GM19455 (cell line): ENCODE results near the gene UCMA.
"Not testable (repeated sequence)": the region's sequence is repeated elsewhere in the genome, so short reads cannot be mapped to it uniquely, and the experiment has no call there.

Source experiments
- ATAC-seq: cut with Tn5 transposase; IDR thresholded peaks from one replicate; pipeline ENCODE4 v1.9.1; 2021; ENCODE audit not compliant: unreplicated experiment

Gene UCMA

GRCh38 chr10:13234736-13235135 is 562 bp upstream of the UCMA start:
- not testable (repeated sequence) for ATAC-seq

- ATAC-seq: no peak
Observed at GRCh38 chr10:13233358-13233757, 816 bp downstream of the UCMA start.

- no peak for ATAC-seq
Observed at GRCh38 chr10:13231808-13232207, 2.4 kb downstream of the UCMA start.

GRCh38 chr10:13231190-13231589 is 3.0 kb downstream of the UCMA start:
- ATAC-seq: no peak

- no peak for ATAC-seq
Observed at GRCh38 chr10:13227031-13227430, 7.1 kb downstream of the UCMA start.

GRCh38 chr10:13225601-13226000 is 8.6 kb downstream of the UCMA start:
- ATAC-seq: no peak

- ATAC-seq: no peak
Observed at GRCh38 chr10:13224210-13224995, 9.8 kb downstream of the UCMA start.

GRCh38 chr10:13223241-13223640 is 10.9 kb downstream of the UCMA start:
- ATAC-seq: no peak

- ATAC-seq: no peak
Observed at GRCh38 chr10:13222566-13222965, 11.6 kb downstream of the UCMA start.

GRCh38 chr10:13222151-13222550 is 12.0 kb downstream of the UCMA start:
- ATAC-seq: no peak

- ATAC-seq: no peak
Observed at GRCh38 chr10:13221572-13221971, 12.6 kb downstream of the UCMA start.

GRCh38 chr10:13219685-13220670 is 14.2 kb downstream of the UCMA start:
- ATAC-seq: no peak

GRCh38 chr10:13218878-13219277 is 15.3 kb downstream of the UCMA start:
- ATAC-seq: no peak

GRCh38 chr10:13213163-13213562 is 21.0 kb downstream of the UCMA start:
- no peak for ATAC-seq

GRCh38 chr10:13206546-13207443 is 27.4 kb downstream of the UCMA start:
- no peak for ATAC-seq

- ATAC-seq: no peak
Observed at GRCh38 chr10:13206091-13206490, 28.1 kb downstream of the UCMA start.

- no peak for ATAC-seq
Observed at GRCh38 chr10:13201132-13201531, 33.0 kb downstream of the UCMA start.

GRCh38 chr10:13195016-13195415 is 39.2 kb downstream of the UCMA start:
- ATAC-seq: no peak

GRCh38 chr10:13193637-13194036 is 40.5 kb downstream of the UCMA start:
- ATAC-seq: no peak

- no peak for ATAC-seq
Observed at GRCh38 chr10:13191362-13191761, 42.8 kb downstream of the UCMA start.

GRCh38 chr10:13190816-13191215 is 43.4 kb downstream of the UCMA start:
- no peak for ATAC-seq
